Lung (tissue), 12 donors: ENCODE data around the gene NKRF. TPM values are rescaled to one million over a fixed set of nuclear protein-coding genes. Genes with fewer than 3 reads are reported as not detected.

Experiments used
- ATAC-seq: fragments of 200-7000 bp; cut with Tn5 transposase; one replicate; pipeline ENCODE4 v1.9.1; 2020; ENCODE audit warnings: moderate number of reproducible peaks; ENCODE audit not compliant: insufficient read depth, low FRiP score
- DNase-seq, 3 donors: peaks; one replicate each; pipeline ENCODE4 v3.0.0-alpha.2; 2013 to 2017
- H3K27ac ChIP-seq, 2 donors: one replicate each; pipeline ENCODE4 v1.5.1; 2013; ENCODE audit warnings: mild to moderate bottlenecking in 2 of 2, moderate library complexity in 2 of 2, control low read depth in 1 of 2, inconsistent platforms in 1 of 2, low read depth in 1 of 2, low read length in 1 of 2
- H3K27me3 ChIP-seq, 3 donors: one replicate each; pipeline ENCODE4 v1.5.1; 2013; ENCODE audit warnings: low read length in 2 of 3; ENCODE audit not compliant: control insufficient read depth in 3 of 3, insufficient read depth in 3 of 3
- H3K36me3 ChIP-seq, 4 donors: one replicate each; pipeline ENCODE4 v1.5.1; 2013; ENCODE audit warnings: low read length in 4 of 4, mild to moderate bottlenecking in 1 of 4, moderate library complexity in 1 of 4; ENCODE audit not compliant: control insufficient read depth in 4 of 4, insufficient read depth in 4 of 4
- H3K4me1 ChIP-seq, 5 donors: one replicate each; pipeline ENCODE4 v1.5.1; 2013; ENCODE audit warnings: low read length in 5 of 5, mild to moderate bottlenecking in 2 of 5, moderate library complexity in 1 of 5; ENCODE audit not compliant: control insufficient read depth in 5 of 5, insufficient read depth in 5 of 5
- H3K4me3 ChIP-seq: one replicate; pipeline ENCODE4 v1.5.1; 2013; ENCODE audit warnings: mild to moderate bottlenecking, control low read depth, moderate library complexity
- H3K9ac ChIP-seq, 2 donors: one replicate each; pipeline ENCODE4 v1.5.1; 2013; ENCODE audit warnings: low read length in 2 of 2, control low read depth in 1 of 2; ENCODE audit not compliant: insufficient read depth in 1 of 2
- H3K9me3 ChIP-seq, 4 donors: one replicate each; pipeline ENCODE4 v1.5.1; 2013; ENCODE audit warnings: low read length in 3 of 4, mild to moderate bottlenecking in 1 of 4, moderate library complexity in 1 of 4; ENCODE audit not compliant: control insufficient read depth in 4 of 4, insufficient read depth in 3 of 4
- WGBS, 2 donors: extraction: QIAGEN DNeasy Blood & Tissue Kit; methylation state at CpG; one replicate each; pipeline ENCODE4 v1.1.7; 2013; 5-methylcytosine and 5-hydroxymethylcytosine counted together
- polyA plus RNA-seq, 2 donors: library from polyadenylated mRNA; stranded (reverse); fragments of 200-250 nt; gene quantifications; one replicate each; pipeline ENCODE4 v1.2.1, GENCODE V29; 2013
- total RNA-seq, 2 donors: library from RNA; depleted of rRNA in 1 of 2; stranded (reverse); fragments of >200 nt in 1 of 2; gene quantifications; one replicate each; pipeline ENCODE4 v1.2.1, GENCODE V29; 2014 to 2021
- TF ChIP-seq, protein P1 (sequence below): IDR thresholded peaks from 2 replicates; pipeline ENCODE4 v1.5.1; 2012; ENCODE audit warnings: mild to moderate bottlenecking; ENCODE audit errors: control extremely low read depth, extremely low read depth
- donor health status: control.
- donor health status: control.
- donor health status: Bipolar disorder and iron deficiency.
- donor health status: healthy.
- donor health status: DM: yes; HTN: yes; CAD: no.

The NKRF gene
- total and polyA plus RNA-seq, 4 donors = 4.1 to 9.6 (median 6.5) TPM

GRCh38 chrX:119614776-119615175 lies 8.6 kb upstream of the NKRF start:
- TF ChIP-seq, protein P1, sequence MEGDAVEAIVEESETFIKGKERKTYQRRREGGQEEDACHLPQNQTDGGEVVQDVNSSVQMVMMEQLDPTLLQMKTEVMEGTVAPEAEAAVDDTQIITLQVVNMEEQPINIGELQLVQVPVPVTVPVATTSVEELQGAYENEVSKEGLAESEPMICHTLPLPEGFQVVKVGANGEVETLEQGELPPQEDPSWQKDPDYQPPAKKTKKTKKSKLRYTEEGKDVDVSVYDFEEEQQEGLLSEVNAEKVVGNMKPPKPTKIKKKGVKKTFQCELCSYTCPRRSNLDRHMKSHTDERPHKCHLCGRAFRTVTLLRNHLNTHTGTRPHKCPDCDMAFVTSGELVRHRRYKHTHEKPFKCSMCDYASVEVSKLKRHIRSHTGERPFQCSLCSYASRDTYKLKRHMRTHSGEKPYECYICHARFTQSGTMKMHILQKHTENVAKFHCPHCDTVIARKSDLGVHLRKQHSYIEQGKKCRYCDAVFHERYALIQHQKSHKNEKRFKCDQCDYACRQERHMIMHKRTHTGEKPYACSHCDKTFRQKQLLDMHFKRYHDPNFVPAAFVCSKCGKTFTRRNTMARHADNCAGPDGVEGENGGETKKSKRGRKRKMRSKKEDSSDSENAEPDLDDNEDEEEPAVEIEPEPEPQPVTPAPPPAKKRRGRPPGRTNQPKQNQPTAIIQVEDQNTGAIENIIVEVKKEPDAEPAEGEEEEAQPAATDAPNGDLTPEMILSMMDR = no peak
- DNase-seq = no peak
- Histone ChIP-seq H3K9me3 (peaks cover 0 to 4% (median 0%) of the 10 kb centered on the region in 4 donors), H3K27me3 (peaks cover 0 to 2% (median 0%) of the 10 kb centered on the region in 3 donors), H3K4me3 (no peak overlapping the region), H3K9ac (no peak overlapping the region), H3K36me3 (no peaks in the 10 kb centered on the region), H3K4me1 (no peaks in the 10 kb centered on the region), H3K27ac (no peak overlapping the region)
- 85 to 86% methylated on average over 13 of the region's 13 CpGs for WGBS, 2 donors
- ATAC-seq = no peak

DNA sequence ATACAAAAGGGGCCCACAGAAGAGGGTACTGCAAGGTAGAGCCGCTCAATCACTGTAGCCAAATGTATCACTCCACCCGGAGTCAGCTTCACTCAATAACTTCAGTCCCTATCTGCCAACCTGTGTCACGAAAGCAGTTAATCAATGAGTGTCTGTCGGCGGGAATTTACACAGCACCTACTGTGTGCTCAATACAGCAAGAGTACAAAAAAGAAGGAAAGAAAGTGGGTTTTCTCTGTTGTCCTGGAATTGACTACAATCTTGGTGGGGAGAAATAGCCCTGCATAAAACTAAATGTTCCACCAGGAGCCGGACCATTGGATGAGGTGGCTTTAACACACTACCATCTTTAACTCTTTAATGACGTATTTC lies 780 bp upstream of the NKRF start:
- no peak for DNase-seq
- TF ChIP-seq, protein P1 = no peak
- peak overlapping the region; percentile 84 to 94 for H3K27ac ChIP-seq
- no peaks in the 10 kb centered on the region for H3K36me3 ChIP-seq
- no peaks in the 10 kb centered on the region for H3K27me3 ChIP-seq
- no peak overlapping the region for H3K4me3 ChIP-seq
- H3K4me1 ChIP-seq = peaks cover 0 to 3% (median 0%) of the 10 kb centered on the region in 5 donors
- ATAC-seq = no peak
- WGBS, 2 donors = 61 to 67% methylated on average over 7 of the region's 7 CpGs
- no peaks in the 10 kb centered on the region for H3K9me3 ChIP-seq
- peak overlapping the region in 1 of 2 donors; percentile 91 for H3K9ac ChIP-seq

DNA sequence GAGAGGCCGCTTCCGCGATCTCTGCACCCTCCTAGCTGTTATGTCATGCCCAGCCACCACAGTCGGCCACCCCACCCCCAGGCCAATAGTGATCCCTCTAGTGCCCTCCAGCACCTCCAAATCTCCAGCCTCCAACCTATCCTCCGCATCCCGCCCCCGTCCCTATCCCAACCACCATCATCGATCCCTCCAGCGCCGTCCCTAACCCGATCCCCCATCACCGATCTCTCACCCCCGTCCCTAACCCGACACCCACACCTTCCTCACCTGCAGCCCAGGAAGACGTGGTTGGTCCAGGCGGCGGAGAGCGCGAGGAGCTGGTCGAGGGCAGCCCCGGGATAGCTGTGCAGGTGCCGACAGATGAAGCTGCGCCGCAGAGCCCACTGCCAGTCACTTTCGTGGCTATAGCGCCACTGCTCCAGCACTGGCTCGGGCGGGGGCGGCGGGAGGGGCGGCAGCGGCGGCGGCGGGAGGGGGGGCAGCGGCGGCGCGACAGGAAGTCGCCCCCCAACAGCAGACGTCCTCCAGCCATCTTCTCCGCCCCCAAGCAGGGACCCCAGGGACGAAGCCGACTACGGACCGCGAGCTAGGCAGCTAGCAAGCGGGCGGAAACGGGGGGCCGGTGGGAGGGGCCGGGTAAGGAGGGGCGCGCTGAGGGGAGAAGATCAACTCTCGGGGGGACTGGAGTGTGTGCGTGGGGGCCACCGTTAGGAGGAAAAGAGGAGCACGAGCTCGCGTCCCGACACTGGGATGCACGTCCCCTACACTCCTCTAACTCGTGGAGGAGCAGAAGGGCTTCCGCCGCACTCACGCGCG lies 552 bp downstream of the NKRF start:
- Histone ChIP-seq H3K27ac (peak overlapping the region; percentile 83 to 94), H3K27me3 (no peaks in the 10 kb centered on the region), H3K9ac (peak overlapping the region; percentile 44 to 91), H3K4me3 (peak overlapping the region; percentile 69), H3K4me1 (peaks cover 0 to 3% (median 0%) of the 10 kb centered on the region in 5 donors), H3K36me3 (peaks cover 0 to 2% (median 0%) of the 10 kb centered on the region in 4 donors), H3K9me3 (no peaks in the 10 kb centered on the region)
- DNase-seq (peak; percentile 5 to 33 (median 30)), ATAC-seq (peak; percentile 42)
- 0 to 31% methylated on average over 34 to 68 of the region's 68 CpGs for WGBS, 2 donors
- TF ChIP-seq, protein P1 = no peak
